CD4-positive, alpha-beta T cell treated with Interleukin-1 beta for 1 hour (primary cell): ENCODE results near the gene CORO2B.
A peak's percentile ranks its signal among the peaks of the same experiment; 100 is the strongest.

Experiments
- DNase-seq, 2 donors: peaks; one replicate each; pipeline ENCODE4 v3.0.0-alpha.2; 2020 to 2022

The CORO2B gene

DNA sequence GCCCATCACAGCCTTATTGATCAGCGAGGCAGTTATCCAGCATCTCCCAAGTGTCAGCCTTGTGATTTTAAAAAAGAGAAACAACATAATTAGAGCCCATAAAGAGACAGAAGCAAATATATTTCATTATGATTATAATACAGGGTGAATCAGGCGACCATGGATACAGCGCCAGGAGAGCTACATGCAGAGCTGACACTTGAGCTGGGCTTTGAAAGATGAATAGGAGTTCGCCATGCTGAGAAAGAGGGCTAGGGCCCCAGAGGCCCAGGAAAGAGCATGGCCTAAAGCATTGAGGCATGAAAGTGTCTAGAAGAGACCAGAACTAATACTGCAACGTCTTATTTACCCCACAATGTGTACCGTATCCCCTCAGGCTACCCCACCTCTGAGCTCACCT, 4.2 kb upstream of the CORO2B start:
- DNase-seq: no peak

DNA sequence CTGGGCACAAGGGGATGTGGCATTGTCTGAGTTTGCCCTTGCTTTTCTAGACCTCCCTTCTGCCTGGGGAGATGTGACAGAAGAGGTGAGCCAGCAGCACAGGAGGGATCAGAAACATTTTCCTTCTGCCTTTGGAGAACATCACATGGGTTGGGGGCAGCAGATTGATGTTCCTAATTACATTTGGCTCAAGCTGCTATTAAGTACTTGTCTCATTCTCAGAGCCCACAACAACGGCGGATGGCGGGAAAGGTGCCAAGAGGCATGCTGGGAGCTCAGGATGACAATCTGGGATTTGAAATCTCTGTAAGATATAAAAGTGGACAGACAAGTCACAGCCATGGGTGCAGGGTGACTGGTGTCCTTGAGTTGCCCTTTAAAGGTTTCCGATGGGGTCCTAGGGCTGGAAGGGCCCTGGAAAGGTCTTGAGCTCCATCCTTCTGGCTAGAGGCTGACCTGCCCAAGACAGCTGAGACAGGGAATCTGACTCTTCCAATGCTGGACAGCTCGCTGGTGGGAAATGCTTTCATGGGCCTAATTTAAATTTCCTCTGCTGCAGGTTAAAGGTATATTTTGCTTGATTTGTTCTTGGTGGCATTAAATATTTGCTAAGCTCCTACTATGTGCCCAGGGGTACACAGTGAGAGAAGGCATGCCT, 2.4 kb upstream of the CORO2B start:
- no peak for DNase-seq

- peak in 1 of 2 donors; percentile 58 for DNase-seq
These were observed 416 bp upstream of the CORO2B start for GRCh38 chr15:68578175-68578979.

DNA sequence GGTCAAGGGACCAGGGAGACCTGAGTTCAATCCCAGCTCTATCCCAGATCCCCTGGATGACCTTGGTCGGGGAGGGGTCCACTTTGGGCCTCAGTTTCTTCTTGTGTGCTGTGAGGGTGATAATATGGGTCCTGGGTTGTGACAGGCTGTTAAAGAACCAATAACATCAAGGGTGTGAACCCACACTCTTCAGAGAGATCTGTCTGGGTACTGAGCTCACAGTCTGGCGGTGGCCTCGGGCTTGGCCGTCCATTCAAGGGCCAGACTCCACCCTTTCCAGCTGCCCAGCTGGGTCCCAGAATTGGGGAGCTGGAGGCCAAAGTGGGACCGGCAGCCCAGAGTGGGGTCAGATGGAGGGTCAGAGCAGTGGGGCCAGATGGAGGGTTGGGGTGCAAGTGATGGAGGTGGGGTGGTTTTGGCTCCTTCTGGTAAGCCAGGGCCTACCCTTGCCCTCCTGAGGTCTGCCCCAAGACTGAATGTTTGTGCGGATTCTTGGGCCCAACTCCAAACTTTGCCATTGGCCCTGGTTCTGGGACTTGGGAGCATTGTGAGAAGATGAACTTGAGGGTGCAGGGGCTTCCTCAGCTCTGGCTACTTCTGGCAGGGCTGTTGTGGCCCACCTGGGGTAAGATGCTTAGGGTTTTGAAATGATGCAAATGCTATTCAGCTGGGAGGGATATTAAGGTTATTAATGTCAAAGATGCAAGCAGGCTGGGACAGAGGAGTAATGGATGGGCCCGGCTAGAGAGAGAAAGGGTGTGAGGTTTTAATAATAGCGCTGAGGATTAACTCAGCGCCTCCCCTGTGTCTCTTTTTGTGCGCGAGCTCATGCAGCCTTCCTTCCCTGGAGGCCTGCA, 1.5 kb downstream of the CORO2B start:
- DNase-seq: no peak

DNA sequence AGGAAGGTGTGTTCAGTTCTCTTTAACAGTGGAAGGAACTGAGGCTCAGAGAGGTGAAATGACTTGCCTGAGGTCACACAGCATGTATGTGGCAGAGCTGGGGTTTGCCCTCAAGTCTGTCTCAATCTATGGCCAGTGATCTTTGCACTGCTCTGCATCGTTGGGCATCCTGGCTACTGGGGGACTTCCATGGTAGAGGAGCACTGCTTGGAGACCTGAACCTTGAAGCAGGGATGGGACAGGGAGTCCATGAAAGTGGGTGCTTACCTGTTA, 2.0 kb downstream of the CORO2B start:
- DNase-seq: no peak

DNA sequence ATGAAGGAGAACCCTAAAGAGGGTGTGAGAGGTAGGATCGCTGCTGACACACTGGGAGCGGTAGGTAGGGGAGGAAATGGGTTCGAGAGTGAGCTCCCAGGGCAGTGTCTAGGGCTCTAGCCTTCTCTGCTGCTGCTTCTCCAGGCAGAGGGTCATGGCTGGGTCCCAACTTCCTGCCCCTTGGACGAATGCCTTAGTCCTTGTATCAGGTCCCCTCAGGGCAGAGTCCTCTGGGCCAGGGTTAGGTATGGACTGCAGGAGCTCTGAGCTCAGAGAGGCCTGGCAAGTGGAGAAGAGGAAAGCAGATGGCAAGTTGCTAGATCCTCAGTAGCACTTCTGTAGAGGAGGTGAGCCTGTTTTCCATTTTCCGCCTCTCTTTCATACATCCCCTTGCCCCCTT, 2.9 kb downstream of the CORO2B start:
- no peak for DNase-seq

- no peak for DNase-seq
These were observed 3.4 kb downstream of the CORO2B start for GRCh38 chr15:68582236-68582635.

DNA sequence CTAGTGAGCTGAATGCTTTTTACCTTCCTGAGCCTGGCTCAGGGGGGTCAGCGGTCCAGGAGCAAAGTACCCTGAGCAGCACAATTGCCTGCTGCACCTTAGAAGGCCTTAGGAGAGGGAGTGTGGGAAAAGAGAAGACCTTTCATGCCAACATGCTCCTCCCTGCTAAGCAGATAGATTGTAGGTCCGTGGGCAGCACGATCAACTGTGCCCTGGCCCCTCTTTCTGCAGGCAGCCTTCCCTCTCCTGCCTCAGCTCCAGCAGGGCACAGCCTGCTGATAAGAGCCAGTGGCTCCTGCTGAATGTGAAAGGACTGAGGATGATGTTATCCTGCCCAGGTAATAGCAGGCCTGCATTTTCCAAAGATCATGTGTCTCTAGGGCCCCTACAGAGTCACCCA, 4.1 kb downstream of the CORO2B start:
- no peak for DNase-seq

DNA sequence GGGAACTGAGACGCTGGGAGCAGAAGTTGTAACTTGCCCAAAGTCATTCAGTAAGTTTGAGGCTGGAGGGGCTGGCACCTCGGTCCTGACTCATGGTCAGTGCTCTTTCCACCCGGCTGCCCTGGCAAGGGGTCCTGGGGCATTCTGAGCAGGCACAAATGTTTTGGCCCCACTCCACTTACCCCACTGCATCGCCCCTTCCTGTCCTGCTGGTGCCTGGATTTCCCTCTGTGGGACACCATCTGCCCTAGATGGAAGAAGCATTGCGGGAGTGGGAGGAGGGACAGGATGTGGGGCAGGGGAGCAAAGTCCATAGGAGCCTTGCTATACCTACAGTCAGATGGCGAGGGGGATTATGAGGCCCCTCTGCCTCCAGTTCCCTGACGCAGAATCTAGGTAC, 4.5 kb downstream of the CORO2B start:
- DNase-seq: no peak

GRCh38 chr15:68583936-68584755, 5.4 kb downstream of the CORO2B start:
- no peak for DNase-seq

- no peak for DNase-seq
These were observed 6.2 kb downstream of the CORO2B start for GRCh38 chr15:68584756-68585573.

DNA sequence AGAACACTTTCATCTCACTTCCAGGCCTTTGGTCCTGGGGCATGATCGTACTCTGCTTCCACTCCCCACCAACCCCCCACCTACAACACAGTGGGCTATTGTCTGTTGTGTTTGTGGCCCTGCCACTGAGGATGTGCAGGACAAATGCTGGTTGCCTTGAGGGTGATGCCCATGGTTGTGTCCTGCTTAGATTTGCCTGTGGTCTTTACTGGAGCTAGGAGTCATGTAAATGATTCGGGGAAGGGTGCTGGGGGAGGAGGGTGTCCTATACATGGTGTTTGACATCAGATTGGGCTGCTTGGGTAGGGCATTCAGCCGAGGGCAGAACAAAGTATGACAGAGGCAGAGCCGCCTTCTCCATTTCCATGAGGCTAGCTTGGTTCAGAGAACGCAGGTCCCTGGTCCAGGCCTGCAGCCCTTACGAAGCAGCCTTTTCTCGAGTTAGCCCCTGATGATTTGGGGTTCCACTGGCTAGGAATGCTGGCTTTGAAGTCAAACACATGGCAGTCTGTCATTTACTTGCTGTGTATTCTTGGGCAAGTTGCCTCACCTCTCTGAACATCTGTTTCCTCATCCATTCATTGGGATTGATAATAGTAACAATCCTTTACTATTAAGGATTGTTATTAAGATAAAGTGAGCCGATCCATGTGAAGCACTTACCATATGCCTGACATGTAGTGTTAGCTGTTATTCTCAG, 6.9 kb downstream of the CORO2B start:
- DNase-seq: no peak

DNA sequence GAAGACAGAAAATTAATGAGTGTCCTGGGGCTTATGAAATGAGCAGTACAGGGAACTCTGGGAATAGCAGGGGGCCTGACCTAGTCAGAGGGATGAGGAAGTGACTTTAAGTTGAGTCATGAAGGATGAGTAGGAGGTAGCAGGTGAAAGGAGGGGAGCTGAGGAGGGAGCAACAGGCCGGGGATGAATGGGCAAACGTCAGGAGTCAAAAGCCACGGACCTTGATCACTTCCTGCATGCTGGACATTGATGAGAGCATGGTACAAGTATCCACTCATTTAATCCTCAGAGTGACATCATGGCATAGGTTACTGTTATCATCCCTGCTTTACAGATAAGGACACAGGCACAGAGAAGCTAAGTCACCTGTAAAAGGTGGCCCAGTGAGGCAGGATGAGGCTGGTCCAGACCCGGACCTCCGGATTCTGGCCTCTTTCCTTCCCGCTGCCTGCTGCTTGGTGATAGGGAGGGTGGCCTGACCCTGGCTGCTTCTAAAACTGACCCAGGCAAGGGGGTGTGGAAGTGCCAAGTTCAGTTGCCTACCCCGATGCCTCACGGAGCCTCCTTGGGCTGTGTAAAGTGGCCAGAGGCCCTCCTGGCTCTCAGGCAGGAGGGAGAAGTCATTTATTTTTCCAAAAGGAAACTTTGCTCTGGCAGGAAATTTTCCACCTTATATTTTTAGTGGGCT, 7.6 kb downstream of the CORO2B start:
- no peak for DNase-seq

- DNase-seq: no peak
These were observed 9.1 kb downstream of the CORO2B start for GRCh38 chr15:68587769-68588385.

- DNase-seq: no peak
These were observed 10.3 kb downstream of the CORO2B start for GRCh38 chr15:68589053-68589452.

- no peak for DNase-seq
These were observed 11.3 kb downstream of the CORO2B start for GRCh38 chr15:68589783-68590710.

DNA sequence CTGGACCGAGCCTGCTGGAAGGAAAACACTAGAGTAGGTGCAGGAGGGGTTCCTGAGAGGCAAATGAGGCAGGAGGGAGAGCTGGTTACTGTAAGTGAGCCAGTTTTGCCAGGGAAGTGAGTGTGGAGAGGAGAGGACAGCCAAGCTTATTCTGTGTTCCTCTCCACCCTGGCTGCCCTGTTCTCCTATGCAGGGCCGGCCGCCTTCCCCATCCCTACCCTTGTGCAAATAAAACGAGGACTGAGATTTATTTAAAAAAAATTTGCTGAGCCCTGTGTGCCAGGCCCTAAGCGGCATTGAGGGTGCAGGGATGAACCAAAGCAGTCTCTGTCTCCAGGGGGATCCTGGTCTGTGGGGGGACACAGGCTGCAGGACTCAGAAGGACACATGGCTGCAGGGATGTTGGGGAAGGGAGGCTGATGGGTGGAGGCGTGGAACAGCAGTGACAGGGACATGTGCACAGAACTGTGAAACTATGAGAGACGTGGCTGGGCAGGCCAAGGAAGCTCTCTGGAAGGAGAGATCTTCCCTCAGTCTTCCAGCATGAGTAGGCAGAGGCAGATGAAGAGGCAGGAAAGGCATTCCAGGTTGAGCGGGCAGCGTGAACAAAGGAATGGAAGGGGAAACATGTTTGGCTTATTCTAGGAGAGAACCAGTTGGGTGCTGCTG, 12.1 kb downstream of the CORO2B start:
- no peak for DNase-seq

DNA sequence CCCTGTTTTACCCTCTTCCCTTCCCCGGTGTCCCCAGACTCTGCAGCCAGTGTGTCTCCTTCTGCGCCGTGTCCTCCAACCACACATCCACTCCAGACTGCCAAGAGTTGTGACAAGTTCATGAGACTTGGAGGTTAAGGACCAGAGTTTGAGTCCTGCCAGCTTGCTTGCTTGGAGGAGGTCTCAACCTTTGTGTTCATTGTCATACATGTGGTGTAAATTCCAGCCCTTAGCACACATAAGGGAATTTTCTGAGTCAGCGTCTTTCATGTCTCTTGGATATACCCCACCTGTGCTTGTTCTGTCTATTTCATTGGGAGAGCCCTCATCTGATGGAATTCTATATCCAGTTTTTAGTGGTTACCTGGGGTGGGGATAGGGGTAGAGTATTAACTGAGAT, 13.3 kb downstream of the CORO2B start:
- DNase-seq: no peak

DNA sequence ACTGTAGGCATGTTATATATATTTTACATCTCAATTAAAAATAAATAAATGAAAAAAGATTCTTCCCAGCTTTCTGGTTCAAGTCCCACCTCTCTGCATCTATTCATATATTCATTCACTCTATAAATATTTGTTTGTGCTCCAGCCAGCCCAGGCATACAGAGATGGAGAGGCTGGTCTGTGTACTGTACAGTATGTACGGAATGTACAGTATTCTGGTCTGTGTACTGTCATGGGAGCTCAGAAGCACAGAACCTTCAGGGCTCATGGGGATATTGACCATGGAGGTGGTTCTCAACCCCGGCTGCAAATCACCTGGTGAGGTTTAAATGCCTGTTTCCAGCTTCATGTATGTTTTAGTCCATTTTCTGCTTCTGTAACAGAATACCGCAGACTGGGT, 13.8 kb downstream of the CORO2B start:
- no peak for DNase-seq
